ENCODE data around the gene NEDD8.
A peak's percentile ranks its signal among the peaks of the same experiment; 100 is the strongest.

NEDD8 gene

DNA sequence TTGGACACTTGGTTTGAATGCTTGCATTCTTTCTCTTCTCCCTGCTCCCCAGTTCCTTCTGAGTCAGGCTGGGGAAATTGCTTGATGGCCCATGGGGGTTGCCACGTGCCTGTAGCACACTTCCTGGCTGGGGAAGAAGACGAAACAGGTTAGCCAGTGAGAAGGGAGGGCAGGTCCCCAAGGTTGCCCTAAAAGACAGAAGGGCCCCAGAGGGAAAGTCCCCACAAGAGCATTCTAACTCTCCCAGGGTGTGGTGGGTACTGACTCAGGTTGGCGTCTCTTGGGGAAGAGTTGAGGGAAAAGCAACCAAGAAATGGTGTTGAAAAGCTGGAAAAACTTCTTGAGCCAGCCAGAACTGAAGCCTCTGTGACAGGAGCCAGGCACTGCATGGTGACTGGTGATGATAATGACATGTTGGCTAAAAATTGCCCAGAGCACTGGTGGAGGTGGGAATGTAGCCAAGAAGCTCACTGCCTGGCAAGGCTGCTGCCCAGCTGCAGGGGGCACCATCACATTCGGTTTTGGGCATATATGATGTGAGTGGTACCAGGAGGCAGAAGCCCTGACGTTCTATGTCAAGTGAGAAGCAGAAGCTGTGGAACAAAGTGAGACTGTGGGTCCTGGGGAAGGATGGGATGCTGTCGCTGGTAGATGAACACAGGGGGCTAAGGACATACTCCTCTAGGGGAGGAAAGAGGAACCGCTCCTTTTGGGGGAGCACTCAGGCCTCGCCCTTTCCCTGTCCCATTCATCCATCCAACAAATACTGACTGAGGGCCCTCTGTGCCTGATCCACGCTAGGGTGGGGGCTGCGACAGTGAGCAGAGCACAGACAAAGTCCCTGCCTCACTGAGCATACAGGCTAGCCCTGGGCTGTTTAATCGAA lies 47.4 kb upstream of the NEDD8 start:
- H3K9me3 ChIP-seq (ENCODE audit: insufficient read depth, low read length), result no peaks in the 10 kb centered on the region
- no peak overlapping the region for H3K27ac ChIP-seq (ENCODE audit: low read depth, low read length)
- no peak overlapping the region for H3K9ac ChIP-seq (ENCODE audit: low read length)
- H3K79me2 ChIP-seq (ENCODE audit: insufficient read depth, low read length), result no peaks in the 10 kb centered on the region
- H4K20me1 ChIP-seq (ENCODE audit: low read depth, low read length), result no peaks in the 10 kb centered on the region
- H3K36me3 ChIP-seq (ENCODE audit: low read length), result no peaks in the 10 kb centered on the region
- no peaks in the 10 kb centered on the region for H3F3A ChIP-seq (ENCODE audit: insufficient read depth)
- H3K9me2 ChIP-seq (replicated peaks; ENCODE audit: insufficient read depth, low read length), result no peaks in the 10 kb centered on the region
- H3K4me2 ChIP-seq (ENCODE audit: low read depth, low read length, poor library complexity, severe bottlenecking), result no peak overlapping the region
- TF ChIP-seq, protein P1, sequence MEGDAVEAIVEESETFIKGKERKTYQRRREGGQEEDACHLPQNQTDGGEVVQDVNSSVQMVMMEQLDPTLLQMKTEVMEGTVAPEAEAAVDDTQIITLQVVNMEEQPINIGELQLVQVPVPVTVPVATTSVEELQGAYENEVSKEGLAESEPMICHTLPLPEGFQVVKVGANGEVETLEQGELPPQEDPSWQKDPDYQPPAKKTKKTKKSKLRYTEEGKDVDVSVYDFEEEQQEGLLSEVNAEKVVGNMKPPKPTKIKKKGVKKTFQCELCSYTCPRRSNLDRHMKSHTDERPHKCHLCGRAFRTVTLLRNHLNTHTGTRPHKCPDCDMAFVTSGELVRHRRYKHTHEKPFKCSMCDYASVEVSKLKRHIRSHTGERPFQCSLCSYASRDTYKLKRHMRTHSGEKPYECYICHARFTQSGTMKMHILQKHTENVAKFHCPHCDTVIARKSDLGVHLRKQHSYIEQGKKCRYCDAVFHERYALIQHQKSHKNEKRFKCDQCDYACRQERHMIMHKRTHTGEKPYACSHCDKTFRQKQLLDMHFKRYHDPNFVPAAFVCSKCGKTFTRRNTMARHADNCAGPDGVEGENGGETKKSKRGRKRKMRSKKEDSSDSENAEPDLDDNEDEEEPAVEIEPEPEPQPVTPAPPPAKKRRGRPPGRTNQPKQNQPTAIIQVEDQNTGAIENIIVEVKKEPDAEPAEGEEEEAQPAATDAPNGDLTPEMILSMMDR (IDR thresholded peaks at IDR 0.05; ENCODE audit: insufficient read depth, low read length, poor library complexity, severe bottlenecking), result peak; percentile 37
- TF ChIP-seq EZH2phosphoT487 (conservative IDR thresholded peaks at IDR 0.05; ENCODE audit: low read length), result no peak
- no peaks in the 10 kb centered on the region for H3K27me3 ChIP-seq (ENCODE audit: low read length)
- no peak overlapping the region for H3K4me3 ChIP-seq (ENCODE audit: insufficient read depth, low read length, poor library complexity, severe bottlenecking)
- H2AFZ ChIP-seq (ENCODE audit: low read depth, low read length, severe bottlenecking), result no peak overlapping the region

DNA sequence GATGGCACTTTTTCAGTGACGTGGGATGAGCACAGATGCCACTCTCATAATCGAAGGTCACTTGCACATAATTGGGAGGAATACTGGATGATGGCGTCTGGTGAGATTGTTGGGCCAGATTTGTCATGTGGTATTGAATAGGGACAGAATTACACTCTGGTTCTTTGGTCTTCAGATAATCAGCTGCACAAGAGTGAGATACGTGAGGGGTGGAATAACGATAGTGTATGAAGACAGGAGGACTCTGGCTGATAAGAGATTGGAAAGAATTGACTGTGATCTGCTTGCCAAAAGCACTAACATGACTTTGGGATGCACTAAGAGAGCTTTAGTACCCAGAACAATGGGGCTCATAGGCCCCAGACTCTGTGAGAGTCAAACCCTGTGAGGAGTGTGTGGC lies 46.3 kb upstream of the NEDD8 start:
- Histone ChIP-seq H3K4me3 (ENCODE audit: insufficient read depth, low read length, poor library complexity, severe bottlenecking) (no peak overlapping the region), H3K4me2 (ENCODE audit: low read depth, low read length, poor library complexity, severe bottlenecking) (no peak overlapping the region), H3F3A (ENCODE audit: insufficient read depth) (no peaks in the 10 kb centered on the region), H3K9me2 (replicated peaks; ENCODE audit: insufficient read depth, low read length) (no peaks in the 10 kb centered on the region), H4K20me1 (ENCODE audit: low read depth, low read length) (no peaks in the 10 kb centered on the region), H3K27me3 (ENCODE audit: low read length) (no peaks in the 10 kb centered on the region), H2AFZ (ENCODE audit: low read depth, low read length, severe bottlenecking) (no peak overlapping the region), H3K27ac (ENCODE audit: low read depth, low read length) (no peak overlapping the region), H3K9ac (ENCODE audit: low read length) (no peak overlapping the region), H3K79me2 (ENCODE audit: insufficient read depth, low read length) (no peaks in the 10 kb centered on the region), H3K9me3 (ENCODE audit: insufficient read depth, low read length) (no peaks in the 10 kb centered on the region), H3K36me3 (ENCODE audit: low read length) (no peaks in the 10 kb centered on the region)
- no peak for TF ChIP-seq EZH2phosphoT487 (conservative IDR thresholded peaks at IDR 0.05; ENCODE audit: low read length)
- TF ChIP-seq, protein P1 (IDR thresholded peaks at IDR 0.05; ENCODE audit: insufficient read depth, low read length, poor library complexity, severe bottlenecking), result no peak

DNA sequence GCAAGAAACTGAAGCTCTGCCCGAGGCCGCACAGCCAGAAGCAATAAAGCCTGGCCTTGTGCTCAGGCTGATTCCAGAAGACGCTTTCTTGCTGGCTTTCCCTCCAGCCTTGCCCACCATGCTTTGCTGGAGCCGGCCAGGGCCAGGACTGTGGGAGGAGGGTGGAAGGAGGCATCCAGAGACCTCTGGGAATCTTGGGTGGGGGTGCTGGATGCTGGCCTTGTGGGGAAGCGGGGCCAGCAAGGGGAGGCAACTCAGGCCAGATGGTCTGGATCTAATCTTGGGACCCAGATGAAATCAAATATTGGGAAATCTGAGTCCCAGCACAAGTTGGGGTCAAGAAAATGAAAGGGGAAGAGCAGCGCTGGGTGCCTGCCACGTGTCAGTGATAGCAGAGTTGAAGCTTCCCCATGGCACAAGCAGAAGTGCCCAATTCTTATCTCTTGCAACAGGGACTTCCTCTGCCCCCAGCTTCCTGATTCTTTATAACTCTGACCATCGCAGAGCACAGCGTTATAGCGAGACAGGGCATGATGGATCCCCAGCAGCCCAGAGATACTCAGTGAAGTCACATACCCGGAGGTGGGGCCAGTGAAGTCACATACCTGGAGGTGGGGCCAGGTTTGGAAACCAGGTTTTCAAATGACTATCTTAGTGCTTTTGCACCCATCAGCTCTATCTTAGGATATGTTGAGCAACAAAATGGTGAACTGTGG lies 45.6 kb upstream of the NEDD8 start:
- H3F3A ChIP-seq (ENCODE audit: insufficient read depth), result peaks cover under 1% of the 10 kb centered on the region; the same call in 1 of the 2 replicates
- no peak overlapping the region for H3K4me3 ChIP-seq (ENCODE audit: insufficient read depth, low read length, poor library complexity, severe bottlenecking)
- H3K27me3 ChIP-seq (ENCODE audit: low read length), result no peaks in the 10 kb centered on the region
- no peaks in the 10 kb centered on the region for H3K36me3 ChIP-seq (ENCODE audit: low read length)
- H3K27ac ChIP-seq (ENCODE audit: low read depth, low read length), result no peak overlapping the region
- H3K9me3 ChIP-seq (ENCODE audit: insufficient read depth, low read length), result no peaks in the 10 kb centered on the region
- H3K9ac ChIP-seq (ENCODE audit: low read length), result no peak overlapping the region
- H2AFZ ChIP-seq (ENCODE audit: low read depth, low read length, severe bottlenecking), result no peak overlapping the region
- H3K4me2 ChIP-seq (ENCODE audit: low read depth, low read length, poor library complexity, severe bottlenecking), result no peak overlapping the region
- H3K79me2 ChIP-seq (ENCODE audit: insufficient read depth, low read length), result 0 out of 2 replicates have a peak, but pooled peaks cover under 1% of the 10 kb centered on the region
- TF ChIP-seq, protein P1 (IDR thresholded peaks at IDR 0.05; ENCODE audit: insufficient read depth, low read length, poor library complexity, severe bottlenecking), result no peak
- no peak for TF ChIP-seq EZH2phosphoT487 (conservative IDR thresholded peaks at IDR 0.05; ENCODE audit: low read length)
- H4K20me1 ChIP-seq (ENCODE audit: low read depth, low read length), result no peaks in the 10 kb centered on the region
- no peaks in the 10 kb centered on the region for H3K9me2 ChIP-seq (replicated peaks; ENCODE audit: insufficient read depth, low read length)

Data from SU-DHL-6 (cell line).